Fibroblast of lung (primary cell): Measurements from ENCODE around the gene LRMDA. TPM values are rescaled to one million over a fixed set of nuclear protein-coding genes. Genes with fewer than 3 reads are reported as not detected.

Source experiments
- DNase-seq, 2 donors: peaks; one replicate each; pipeline versions ENCODE4 v3.0.0 to v3.0.0-alpha.2; 2010; ENCODE audit warnings: low read depth in 2 of 2
- H2AFZ ChIP-seq: 2 replicates; pipeline ENCODE4 v1.5.1; 2012; ENCODE audit warnings: low read length, control low read depth, inconsistent platforms
- H3K27ac ChIP-seq: 2 replicates; pipeline ENCODE4 v1.5.1; 2011; ENCODE audit warnings: low read length, control low read depth; ENCODE audit not compliant: insufficient read depth
- H3K27me3 ChIP-seq: 2 replicates; pipeline ENCODE4 v1.5.1; 2011; ENCODE audit warnings: mild to moderate bottlenecking, low read length; ENCODE audit not compliant: control insufficient read depth, insufficient read depth
- H3K36me3 ChIP-seq: 2 replicates; pipeline ENCODE4 v1.5.1; 2011; ENCODE audit warnings: low read length; ENCODE audit not compliant: control insufficient read depth, insufficient read depth
- H3K4me1 ChIP-seq: 2 replicates; pipeline ENCODE4 v1.5.1; 2011; ENCODE audit warnings: low read length; ENCODE audit not compliant: control insufficient read depth, insufficient read depth; ENCODE audit errors: extremely low read depth
- H3K4me2 ChIP-seq: 2 replicates; pipeline ENCODE4 v1.5.1; 2011; ENCODE audit warnings: low read length, control low read depth; ENCODE audit not compliant: insufficient read depth; ENCODE audit errors: extremely low read depth
- H3K4me3 ChIP-seq, 4 experiments: fragments of 200-600 bp in 1 of 4; sonication (generic) in 1 of 4; replicated peaks in 1 of 4; 2 replicates each; pipeline ENCODE4 v1.5.1; 2011 to 2016; ENCODE audit warnings: low read length in 4 of 4, low read depth in 3 of 4, mild to moderate bottlenecking in 3 of 4, control low read depth in 2 of 4, inconsistent platforms in 1 of 4, mixed read lengths in 1 of 4; ENCODE audit not compliant: insufficient read depth in 1 of 4; ENCODE audit errors: control extremely low read depth in 1 of 4
- H3K79me2 ChIP-seq: 2 replicates; pipeline ENCODE4 v1.5.1; 2012; ENCODE audit warnings: mild to moderate bottlenecking, low read length, inconsistent platforms; ENCODE audit not compliant: control insufficient read depth, insufficient read depth
- H3K9ac ChIP-seq: 2 replicates; pipeline ENCODE4 v1.5.1; 2011; ENCODE audit warnings: mild to moderate bottlenecking, low read length, control low read depth; ENCODE audit not compliant: insufficient read depth
- H3K9me3 ChIP-seq: 2 replicates; pipeline ENCODE4 v1.5.1; 2012; ENCODE audit warnings: low read depth, low read length; ENCODE audit not compliant: control insufficient read depth, insufficient read depth
- H4K20me1 ChIP-seq: 2 replicates; pipeline ENCODE4 v1.5.1; 2011; ENCODE audit warnings: low read length; ENCODE audit not compliant: control insufficient read depth, insufficient read depth; ENCODE audit errors: extremely low read depth
- CTCF ChIP-seq, 2 donors: IDR thresholded peaks in 1 of 2; conservative IDR thresholded peaks in 1 of 2; 1 replicate in 1 of 2; 2 replicates in 1 of 2; pipeline ENCODE4 v1.5.1; 2011 to 2012; ENCODE audit warnings: low read length in 2 of 2, control low read depth in 1 of 2, inconsistent platforms in 1 of 2, low read depth in 1 of 2, mild to moderate bottlenecking in 1 of 2
- EZH2 ChIP-seq: IDR thresholded peaks from 2 replicates; pipeline ENCODE4 v1.5.1; 2012; ENCODE audit warnings: low read length, control low read depth, mild to moderate bottlenecking; ENCODE audit errors: missing control alignments
- polyA plus RNA-seq, 2 donors: library from polyadenylated mRNA; depleted of rRNA in 1 of 2; stranded (reverse) in 1 of 2; unstranded in 1 of 2; fragments of >200 nt; gene quantifications; 2 replicates each; pipeline ENCODE4 v1.2.1, GENCODE V29; 2011 to 2012; ENCODE audit warnings: missing spikeins in 1 of 2
- total RNA-seq: library from RNA; depleted of rRNA; stranded (reverse); fragments of >200 nt; gene quantifications from 2 replicates; pipeline ENCODE4 v1.2.1, GENCODE V29; 2014

Gene LRMDA
- total and polyA plus RNA-seq, 2 donors (not counting 1 experiment from before 2014, with no cell fraction given) = 1.7 to 2.0 TPM

- Histone ChIP-seq H3K4me1 (no peaks in the 10 kb centered on the region), H3K27ac (no peak overlapping the region), H3K79me2 (no peaks in the 10 kb centered on the region), H2AFZ (no peak overlapping the region), H3K4me2 (no peak overlapping the region), H3K36me3 (no peaks in the 10 kb centered on the region), H3K4me3 (no peak overlapping the region), H3K9ac (no peak overlapping the region), H4K20me1 (no peaks in the 10 kb centered on the region), H3K9me3 (no peaks in the 10 kb centered on the region), H3K27me3 (peaks cover 7% of the 10 kb centered on the region)
- TF ChIP-seq EZH2 (no peak), CTCF (conservative IDR thresholded peaks at IDR 0.05 in 1 of 2, IDR thresholded peaks at IDR 0.05 in 1 of 2; ENCODE audit: low read depth in 1 of 2, low read length in 2 of 2) (no peak)
- no peak for DNase-seq
Observed at GRCh38 chr10:76000550-76000949, 569.1 kb downstream of the LRMDA start.

GRCh38 chr10:76001019-76001418 is 569.6 kb downstream of the LRMDA start:
- Histone ChIP-seq H2AFZ (no peak overlapping the region), H3K27me3 (peaks cover 7% of the 10 kb centered on the region), H3K9ac (no peak overlapping the region), H4K20me1 (no peaks in the 10 kb centered on the region), H3K36me3 (no peaks in the 10 kb centered on the region), H3K9me3 (no peaks in the 10 kb centered on the region), H3K79me2 (no peaks in the 10 kb centered on the region), H3K27ac (no peak overlapping the region), H3K4me3 (no peak overlapping the region), H3K4me2 (no peak overlapping the region), H3K4me1 (no peaks in the 10 kb centered on the region)
- TF ChIP-seq CTCF (conservative IDR thresholded peaks at IDR 0.05 in 1 of 2, IDR thresholded peaks at IDR 0.05 in 1 of 2; ENCODE audit: low read depth in 1 of 2, low read length in 2 of 2) = no peak
- TF ChIP-seq EZH2 = no peak
- no peak for DNase-seq

- TF ChIP-seq CTCF (conservative IDR thresholded peaks at IDR 0.05 in 1 of 2, IDR thresholded peaks at IDR 0.05 in 1 of 2; ENCODE audit: low read depth in 1 of 2, low read length in 2 of 2) (no peak), EZH2 (no peak)
- Histone ChIP-seq H4K20me1 (no peaks in the 10 kb centered on the region), H3K27ac (no peak overlapping the region), H3K9ac (no peak overlapping the region), H3K79me2 (no peaks in the 10 kb centered on the region), H3K4me2 (no peak overlapping the region), H2AFZ (no peak overlapping the region), H3K4me3 (no peak overlapping the region), H3K36me3 (no peaks in the 10 kb centered on the region), H3K4me1 (no peaks in the 10 kb centered on the region), H3K9me3 (no peaks in the 10 kb centered on the region), H3K27me3 (peaks cover 7% of the 10 kb centered on the region)
- no peak for DNase-seq
Observed at GRCh38 chr10:76001461-76001860, 570.0 kb downstream of the LRMDA start.
